Neutrophil (primary cell): ENCODE results near the gene KANK2.
"Not testable (repeated sequence)": the region's sequence is repeated elsewhere in the genome, so short reads cannot be mapped to it uniquely, and the experiment has no call there.

Experiments
- H3K27ac ChIP-seq: fragments of 200-600 bp; sonication (generic); 2 replicates; pipeline ENCODE4 v1.5.1; 2016; ENCODE audit warnings: mild to moderate bottlenecking, moderate library complexity
- H3K27me3 ChIP-seq: fragments of 200-600 bp; sonication (generic); 2 replicates; pipeline ENCODE4 v1.6.0; 2016; ENCODE audit warnings: mild to moderate bottlenecking
- H3K36me3 ChIP-seq: fragments of 200-600 bp; sonication (generic); 2 replicates; pipeline ENCODE4 v1.5.1; 2017
- H3K4me1 ChIP-seq, 2 experiments: fragments of 200-600 bp in 1 of 2; sonication (generic) in 1 of 2; 1 replicate in 1 of 2; 2 replicates in 1 of 2; pipeline versions ENCODE4 v1.5.1 to v1.6.1; 2013 to 2016; ENCODE audit warnings: low read depth in 1 of 2, low read length in 1 of 2, mild to moderate bottlenecking in 1 of 2, moderate library complexity in 1 of 2; ENCODE audit not compliant: control insufficient read depth in 1 of 2, insufficient read depth in 1 of 2
- H3K4me3 ChIP-seq, 2 experiments: fragments of 200-600 bp in 1 of 2; sonication (generic) in 1 of 2; 1 replicate in 1 of 2; 2 replicates in 1 of 2; pipeline ENCODE4 v1.5.1; 2013 to 2016; ENCODE audit warnings: low read depth in 1 of 2, low read length in 1 of 2, mild to moderate bottlenecking in 1 of 2, moderate library complexity in 1 of 2
- H3K9me3 ChIP-seq: fragments of 200-600 bp; sonication (generic); 2 replicates; pipeline ENCODE4 v1.5.1; 2016
- TF ChIP-seq, protein P1 (sequence below): fragments of 200-600 bp; sonication (generic); IDR thresholded peaks from 2 replicates; pipeline ENCODE4 v1.5.1; 2016; ENCODE audit warnings: antibody characterized with exemption

KANK2 gene

DNA sequence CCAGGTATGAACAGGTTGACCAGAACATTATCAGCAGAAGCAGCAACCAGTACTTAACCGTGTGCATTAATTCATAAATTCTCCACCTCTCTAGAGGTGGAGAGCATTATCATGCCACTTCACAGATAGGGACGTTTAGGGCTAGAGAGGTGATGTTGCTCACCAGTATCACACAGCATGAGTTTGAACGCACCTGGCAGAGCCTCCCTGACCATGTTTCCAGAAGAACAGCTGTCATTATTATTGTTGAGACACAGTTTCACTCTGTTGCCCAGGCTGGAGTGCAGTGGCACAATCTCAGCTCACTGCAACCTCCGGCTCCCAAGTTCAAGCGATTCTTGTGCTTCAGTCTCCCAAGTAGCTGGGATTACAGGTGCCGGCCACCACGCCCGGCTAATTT is 6.8 kb downstream of the KANK2 start:
- Histone ChIP-seq H3K27me3 (peaks cover 12% of the 10 kb centered on the region), H3K4me1 (no peaks in the 10 kb centered on the region), H3K36me3 (no peaks in the 10 kb centered on the region), H3K4me3 (no peak overlapping the region), H3K9me3 (no peaks in the 10 kb centered on the region), H3K27ac (no peak overlapping the region)
- TF ChIP-seq, protein P1, sequence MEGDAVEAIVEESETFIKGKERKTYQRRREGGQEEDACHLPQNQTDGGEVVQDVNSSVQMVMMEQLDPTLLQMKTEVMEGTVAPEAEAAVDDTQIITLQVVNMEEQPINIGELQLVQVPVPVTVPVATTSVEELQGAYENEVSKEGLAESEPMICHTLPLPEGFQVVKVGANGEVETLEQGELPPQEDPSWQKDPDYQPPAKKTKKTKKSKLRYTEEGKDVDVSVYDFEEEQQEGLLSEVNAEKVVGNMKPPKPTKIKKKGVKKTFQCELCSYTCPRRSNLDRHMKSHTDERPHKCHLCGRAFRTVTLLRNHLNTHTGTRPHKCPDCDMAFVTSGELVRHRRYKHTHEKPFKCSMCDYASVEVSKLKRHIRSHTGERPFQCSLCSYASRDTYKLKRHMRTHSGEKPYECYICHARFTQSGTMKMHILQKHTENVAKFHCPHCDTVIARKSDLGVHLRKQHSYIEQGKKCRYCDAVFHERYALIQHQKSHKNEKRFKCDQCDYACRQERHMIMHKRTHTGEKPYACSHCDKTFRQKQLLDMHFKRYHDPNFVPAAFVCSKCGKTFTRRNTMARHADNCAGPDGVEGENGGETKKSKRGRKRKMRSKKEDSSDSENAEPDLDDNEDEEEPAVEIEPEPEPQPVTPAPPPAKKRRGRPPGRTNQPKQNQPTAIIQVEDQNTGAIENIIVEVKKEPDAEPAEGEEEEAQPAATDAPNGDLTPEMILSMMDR = no peak

DNA sequence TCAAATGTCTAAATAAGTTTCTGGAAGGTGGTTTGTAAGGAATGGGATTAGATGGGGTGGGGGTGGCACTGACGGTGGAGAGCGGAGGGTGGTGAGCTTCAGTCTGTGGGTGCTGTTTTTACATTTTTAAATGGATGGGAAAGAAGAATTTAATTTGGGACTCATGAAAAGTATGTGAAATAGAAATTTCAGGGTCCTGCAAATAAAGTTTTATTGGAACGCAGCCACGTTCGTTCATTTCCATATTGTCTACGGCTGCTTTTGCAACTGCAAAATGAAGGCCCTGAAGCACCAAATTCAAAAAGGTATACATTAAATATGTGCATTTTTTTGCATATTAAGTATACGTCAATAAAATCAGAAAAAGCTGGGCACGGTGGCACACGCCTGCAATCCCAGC is 9.9 kb downstream of the KANK2 start:
- TF ChIP-seq, protein P1 = no peak
- no peaks in the 10 kb centered on the region for H3K27me3 ChIP-seq
- H3K27ac ChIP-seq = no peak overlapping the region
- no peaks in the 10 kb centered on the region for H3K9me3 ChIP-seq
- H3K4me1 ChIP-seq = no peaks in the 10 kb centered on the region
- no peaks in the 10 kb centered on the region for H3K36me3 ChIP-seq
- H3K4me3 ChIP-seq = no peak overlapping the region

DNA sequence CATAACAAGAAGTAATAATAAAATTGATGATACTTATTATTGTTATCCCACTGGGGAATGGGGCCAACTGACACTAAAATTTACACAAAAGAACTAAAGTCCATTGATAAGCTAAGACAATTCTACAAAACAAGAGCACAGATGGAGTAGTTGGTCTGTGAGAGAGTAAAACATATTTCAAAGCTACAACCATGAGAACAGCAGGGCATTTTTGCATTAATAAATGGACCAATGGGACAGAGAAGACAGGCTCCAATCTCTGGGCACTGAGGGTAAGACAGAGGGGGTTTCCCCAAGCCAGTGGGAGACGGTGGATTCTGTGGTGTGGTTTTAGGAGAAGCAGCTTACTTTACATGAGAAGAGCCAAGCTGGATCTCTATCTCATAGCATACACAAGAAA is 14.4 kb downstream of the KANK2 start:
- TF ChIP-seq, protein P1 = no peak
- no peaks in the 10 kb centered on the region for H3K4me1 ChIP-seq
- no peak overlapping the region for H3K4me3 ChIP-seq
- no peaks in the 10 kb centered on the region for H3K9me3 ChIP-seq
- no peaks in the 10 kb centered on the region for H3K27me3 ChIP-seq
- no peaks in the 10 kb centered on the region for H3K36me3 ChIP-seq
- H3K27ac ChIP-seq = no peak overlapping the region

DNA sequence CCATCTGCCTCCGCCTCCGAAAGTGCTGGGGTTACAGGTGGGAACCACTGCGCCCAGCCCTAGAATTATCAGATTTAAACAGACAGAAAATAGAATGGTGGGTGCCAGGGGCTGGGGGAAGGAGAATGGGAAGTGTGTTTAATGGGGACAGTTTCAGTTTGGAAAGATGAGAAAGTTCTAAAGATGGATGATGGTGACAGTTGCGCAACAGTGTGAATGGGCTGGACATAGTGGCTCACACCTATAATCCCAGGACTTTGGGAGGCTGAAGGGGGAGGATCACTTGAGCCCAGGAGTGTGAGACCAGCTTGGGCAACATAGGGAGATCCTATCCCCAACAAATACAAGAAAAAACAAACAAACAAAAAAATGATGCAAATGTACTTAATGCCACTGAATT is 15.9 kb downstream of the KANK2 start:
- TF ChIP-seq, protein P1 = no peak
- no peak overlapping the region for H3K4me3 ChIP-seq
- H3K4me1 ChIP-seq = no peaks in the 10 kb centered on the region
- no peaks in the 10 kb centered on the region for H3K9me3 ChIP-seq
- H3K27me3 ChIP-seq = no peaks in the 10 kb centered on the region
- H3K36me3 ChIP-seq = no peaks in the 10 kb centered on the region
- H3K27ac ChIP-seq = no peak overlapping the region

DNA sequence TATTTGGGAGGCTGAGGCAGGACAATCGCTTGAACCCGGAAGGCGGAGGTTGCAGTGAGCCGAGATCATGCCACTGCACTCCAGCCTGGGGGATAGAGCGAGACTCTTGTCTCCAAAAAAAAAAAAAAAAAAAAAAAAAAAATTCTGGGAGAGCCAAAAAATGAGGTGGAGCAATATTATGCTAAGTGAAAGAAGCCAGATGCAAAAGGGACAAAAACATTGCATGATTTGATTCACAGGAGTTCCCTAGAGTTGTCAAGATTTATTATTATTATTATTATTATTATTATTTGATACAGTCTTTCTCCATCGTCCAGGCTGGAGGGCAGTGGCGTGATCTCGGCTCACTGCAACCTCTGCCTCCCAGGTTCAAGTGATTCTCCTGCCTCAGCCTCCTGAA is 16.4 kb downstream of the KANK2 start:
- not testable (repeated sequence) for H3K4me3 ChIP-seq, H3K27me3 ChIP-seq, H3K27ac ChIP-seq, H3K36me3 ChIP-seq, H3K4me1 ChIP-seq, H3K9me3 ChIP-seq

DNA sequence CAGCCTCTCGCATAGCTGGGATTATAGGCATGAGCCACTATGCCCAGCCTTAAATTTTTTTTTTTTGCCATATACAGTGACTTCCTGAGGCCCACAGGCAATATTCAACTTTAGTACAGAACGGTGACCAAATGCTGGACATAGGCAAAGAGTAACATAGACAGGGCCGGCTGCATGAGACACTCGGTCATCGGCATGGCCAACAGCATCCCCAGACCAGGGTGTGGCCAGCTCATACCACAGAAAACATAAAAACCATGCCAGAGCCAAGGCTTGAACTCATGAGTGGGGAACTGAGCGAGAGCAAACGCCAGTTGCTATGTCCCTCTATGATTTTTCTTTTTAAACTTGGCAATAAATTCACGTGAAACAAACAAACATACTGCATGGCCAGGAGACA is 17.0 kb downstream of the KANK2 start:
- TF ChIP-seq, protein P1 = no peak
- H3K27me3 ChIP-seq = no peaks in the 10 kb centered on the region
- no peaks in the 10 kb centered on the region for H3K36me3 ChIP-seq
- no peaks in the 10 kb centered on the region for H3K9me3 ChIP-seq
- H3K4me1 ChIP-seq = no peaks in the 10 kb centered on the region
- H3K4me3 ChIP-seq = no peak overlapping the region
- no peak overlapping the region for H3K27ac ChIP-seq
